HepG2 (cell line): ENCODE data around the gene MYO1B. TPM values are rescaled to one million over a fixed set of nuclear protein-coding genes. Genes with fewer than 3 reads are reported as not detected.

Experiments
- ATAC-seq: fragments of 200-7000 bp; cut with Tn5 transposase; 3 replicates; pipeline ENCODE4 v1.9.1; 2020; ENCODE audit warnings: mild to moderate bottlenecking, moderate library complexity
- BruUV-seq: library from RNA; stranded (reverse); fragments of 400-500 nt; replicated peaks from 2 replicates; lab custom pipeline; 2021; lab: Mats Ljungman, UMichigan
- CTCF ChIA-PET: fragments of 300-600 bp; formaldehyde crosslinking; extraction: SDS; loops from one replicate; lab custom pipeline; 2021; ENCODE audit warnings: low total read pairs, inconsistent platforms, low intra/inter-chr PET ratio; lab: Yijun Ruan, JAX
- POLR2A ChIA-PET: fragments of 350-600 bp; sonication (Branson Sonifier 250); formaldehyde crosslinking; loops from one replicate; lab custom pipeline; 2020; ENCODE audit warnings: antibody characterized with exemption, inconsistent platforms; lab: Yijun Ruan, JAX
- DNase-seq: peaks from one replicate; pipeline ENCODE4 v3.0.0-alpha.2; 2015; ENCODE audit warnings: low spot score
- FAIRE-seq: peaks from 3 replicates; lab custom pipeline; 2011; peaks lifted over from hg19 to GRCh38; lab: Jason Lieb, UNC
- H2AFZ ChIP-seq: one replicate; pipeline ENCODE4 v1.6.1; 2011; ENCODE audit warnings: low read length, inconsistent platforms
- H3K27ac ChIP-seq: fragments of 300-600 bp; 3 replicates; pipeline ENCODE4 v1.8.0; 2011; ENCODE audit warnings: mixed run types, mild to moderate bottlenecking, mixed read lengths, low read length, inconsistent platforms; ENCODE audit not compliant: insufficient read depth; ENCODE audit errors: extremely low read length
- H3K27me3 ChIP-seq, 2 experiments: fragments of 200-600 bp in 1 of 2; 2 replicates in 1 of 2; 3 replicates in 1 of 2; pipeline versions ENCODE4 v1.6.0 to v1.8.0; 2011; ENCODE audit warnings: low read length in 2 of 2, mild to moderate bottlenecking in 2 of 2, moderate library complexity in 2 of 2, inconsistent platforms in 1 of 2; ENCODE audit not compliant: insufficient read depth in 2 of 2, control insufficient read depth in 1 of 2
- H3K36me3 ChIP-seq, 2 experiments: fragments of 200-600 bp in 1 of 2; replicated peaks in 1 of 2; 2 replicates in 1 of 2; 3 replicates in 1 of 2; pipeline versions ENCODE4 v1.5.1 to v1.8.0; 2011; ENCODE audit warnings: low read length in 2 of 2, inconsistent platforms in 1 of 2; ENCODE audit not compliant: insufficient read depth in 2 of 2, control insufficient read depth in 1 of 2
- H3K4me1 ChIP-seq: 2 replicates; pipeline ENCODE4 v1.5.1; 2012; ENCODE audit warnings: low read length, inconsistent platforms; ENCODE audit not compliant: insufficient read depth
- H3K4me2 ChIP-seq: 2 replicates; pipeline ENCODE4 v1.6.0; 2011; ENCODE audit warnings: low read depth, low read length, inconsistent platforms
- H3K4me3 ChIP-seq, 3 experiments: fragments of 200-600 bp in 1 of 3; sonication (generic), shearing (Covaris generic) in 1 of 3; replicated peaks in 1 of 3; 2 replicates each; pipeline ENCODE4 v1.5.1; 2011 to 2016; ENCODE audit warnings: low read length in 3 of 3, inconsistent platforms in 2 of 3, low read depth in 2 of 3, mild to moderate bottlenecking in 2 of 3, control low read depth in 1 of 3, mixed read lengths in 1 of 3; ENCODE audit not compliant: insufficient read depth in 1 of 3
- H3K79me2 ChIP-seq: one replicate; pipeline ENCODE4 v1.6.1; 2011; ENCODE audit warnings: low read length, inconsistent platforms; ENCODE audit not compliant: insufficient read depth
- H3K9ac ChIP-seq: 2 replicates; pipeline ENCODE4 v1.6.0; 2011; ENCODE audit warnings: mild to moderate bottlenecking, low read depth, low read length, inconsistent platforms; ENCODE audit not compliant: insufficient read depth
- H3K9me3 ChIP-seq: 2 replicates; pipeline ENCODE4 v1.5.1; 2012; ENCODE audit warnings: mild to moderate bottlenecking, low read length
- H4K20me1 ChIP-seq: 2 replicates; pipeline ENCODE4 v1.6.0; 2011; ENCODE audit warnings: inconsistent platforms, mild to moderate bottlenecking, low read length, moderate library complexity; ENCODE audit not compliant: insufficient read depth
- BRF2 ChIP-seq: sonication (generic); formaldehyde crosslinking; IDR thresholded peaks from 2 replicates; pipeline ENCODE4 v1.8.1; 2022; ENCODE audit warnings: mild to moderate bottlenecking, missing genetic modification reagents
- SAP130 ChIP-seq: IDR thresholded peaks from 2 replicates; pipeline ENCODE4 v1.6.1; 2016; ENCODE audit warnings: low read depth
- TRAFD1 ChIP-seq: sonication (generic); formaldehyde crosslinking; IDR thresholded peaks from 2 replicates; pipeline ENCODE4 v1.5.1; 2020; ENCODE audit warnings: missing genetic modification reagents, mild to moderate bottlenecking, borderline replicate concordance
- ZBTB25 ChIP-seq: IDR thresholded peaks from 2 replicates; pipeline ENCODE4 v1.6.1; 2018; ENCODE audit warnings: missing genetic modification reagents
- ZNF746 ChIP-seq: sonication (generic); formaldehyde crosslinking; IDR thresholded peaks from 2 replicates; pipeline ENCODE4 v1.8.0; 2022; ENCODE audit warnings: mild to moderate bottlenecking, missing genetic modification reagents
- ZNF788 ChIP-seq: sonication (generic); formaldehyde crosslinking; IDR thresholded peaks from 2 replicates; pipeline ENCODE4 v1.5.0; 2020; ENCODE audit warnings: mild to moderate bottlenecking, missing genetic modification reagents, borderline replicate concordance
- WGBS: methylation state at CpG from one replicate; pipeline ENCODE4 v1.1.6; 2017; ENCODE audit warnings: low lambda C conversion rate; 5-methylcytosine and 5-hydroxymethylcytosine counted together
- in situ Hi-C: cut with HindIII; loops from 2 replicates; pipeline ENCODE4 v1.10.0; 2017; ENCODE audit warnings: low pct_unique_long_range_greater_than_20kb; ENCODE audit not compliant: extremely low pct_ligation_motif_present
- intact Hi-C: fragments of 100-400 bp; cut with micrococcal nuclease; formaldehyde crosslinking; loops from one replicate; pipeline ENCODE4 v1.10.0; 2022; ENCODE audit not compliant: unreplicated experiment
- polyA plus RNA-seq, 8 experiments: library from polyadenylated mRNA; depleted of rRNA in 3 of 8; stranded (reverse) in 7 of 8; unstranded in 1 of 8; fragments of >200 nt; fragmentation: Illumina TruSeq in 4 of 8; extraction: Trizol in 4 of 8; gene quantifications; 2 replicates each; pipeline versions ENCODE4 v1.2.1 to v1.2.3, GENCODE V29; 2011 to 2016; ENCODE audit warnings: low read depth in 4 of 8, missing spikeins in 1 of 8, mixed read lengths in 1 of 8; ENCODE audit not compliant: insufficient read depth in 1 of 8
- total RNA-seq, 5 experiments: library from RNA; depleted of rRNA; stranded (reverse); fragments of >200 nt; fragmentation: Illumina TruSeq; extraction: Trizol; gene quantifications; 2 replicates each; pipeline ENCODE4 v1.2.3, GENCODE V29; 2016; ENCODE audit warnings: low read depth in 1 of 5

Gene MYO1B
- total and polyA plus RNA-seq, 2 of the 13 experiments (the other 11 are each of a cell fraction or from before 2014, with no cell fraction given) = 36.9 to 89.8 TPM

- no TSS peak for BruUV-seq
- Histone ChIP-seq H3K4me2 (no peak overlapping the region), H3K79me2 (no peaks in the 10 kb centered on the region), H3K9ac (no peak overlapping the region), H3K27ac (no peak overlapping the region), H2AFZ (no peak overlapping the region), H3K36me3 (no peaks in the 10 kb centered on the region), H3K9me3 (no peaks in the 10 kb centered on the region), H3K4me3 (no peak overlapping the region), H4K20me1 (no peaks in the 10 kb centered on the region), H3K27me3 (no peaks in the 10 kb centered on the region), H3K4me1 (peaks cover 25% of the 10 kb centered on the region)
- POLR2A ChIA-PET = interaction anchor here (0.5 kb wide), 1 partner anchor 456 kb away, joined by 3 read pairs; no protein-coding TSS in a partner anchor
- 65% methylated on average over 4 of the region's 4 CpGs for WGBS
- FAIRE-seq = no peak
- TF ChIP-seq ZNF788 (CRISPR knock-in tag) (no peak), ZBTB25 (CRISPR knock-in tag) (no peak), TRAFD1 (CRISPR knock-in tag) (no peak), ZNF746 (CRISPR knock-in tag) (no peak), BRF2 (CRISPR knock-in tag) (no peak), SAP130 (CRISPR knock-in tag) (no peak)
- intact Hi-C loops (no loop called here), in situ Hi-C loops (loop anchor here (5.0 kb wide), 1 partner anchor 300 kb away; no protein-coding TSS in a partner anchor)
- CTCF ChIA-PET = no interaction called here
- ATAC-seq = no peak
- DNase-seq = no peak
Measured at GRCh38 chr2:191222507-191222906, 22.7 kb upstream of the MYO1B start.
